ENCODE data around the gene CST4.
"Not testable (repeated sequence)": the region's sequence is repeated elsewhere in the genome, so short reads cannot be mapped to it uniquely, and the experiment has no call there.

Gene CST4

GRCh38 chr20:23686046-23686750, 2.6 kb downstream of the CST4 start:
- Histone ChIP-seq H3K27ac (ENCODE audit: low read length) (no peak overlapping the region), H3K4me1 (ENCODE audit: control insufficient read depth in 1 of 2, insufficient read depth in 2 of 2, low read length in 2 of 2) (no peaks in the 10 kb centered on the region), H3K4me3 (ENCODE audit: low read depth in 1 of 2, low read length in 2 of 2) (no peak overlapping the region), H3K27me3 (ENCODE audit: low read depth, low read length) (peaks cover 2% of the 10 kb centered on the region), H3K9me3 (ENCODE audit: control insufficient read depth in 1 of 2, low read length in 2 of 2) (no peaks in the 10 kb centered on the region), H3K36me3 (ENCODE audit: control insufficient read depth in 1 of 2, insufficient read depth in 2 of 2, low read length in 2 of 2) (no peaks in the 10 kb centered on the region)

GRCh38 chr20:23685529-23685896, 3.3 kb downstream of the CST4 start:
- H3K4me1 ChIP-seq (ENCODE audit: control insufficient read depth in 1 of 2, insufficient read depth in 2 of 2, low read length in 2 of 2); H3K36me3 ChIP-seq (ENCODE audit: control insufficient read depth in 1 of 2, insufficient read depth in 2 of 2, low read length in 2 of 2); H3K27ac ChIP-seq (ENCODE audit: low read length); H3K27me3 ChIP-seq (ENCODE audit: low read depth, low read length); H3K4me3 ChIP-seq (ENCODE audit: low read depth in 1 of 2, low read length in 2 of 2); H3K9me3 ChIP-seq (ENCODE audit: control insufficient read depth in 1 of 2, low read length in 2 of 2): not testable (repeated sequence)

- Histone ChIP-seq H3K36me3 (ENCODE audit: control insufficient read depth in 1 of 2, insufficient read depth in 2 of 2, low read length in 2 of 2) (no peaks in the 10 kb centered on the region), H3K27me3 (ENCODE audit: low read depth, low read length) (peaks cover 2% of the 10 kb centered on the region), H3K4me3 (ENCODE audit: low read depth in 1 of 2, low read length in 2 of 2) (no peak overlapping the region), H3K27ac (ENCODE audit: low read length) (no peak overlapping the region), H3K9me3 (ENCODE audit: control insufficient read depth in 1 of 2, low read length in 2 of 2) (no peaks in the 10 kb centered on the region), H3K4me1 (ENCODE audit: control insufficient read depth in 1 of 2, insufficient read depth in 2 of 2, low read length in 2 of 2) (no peaks in the 10 kb centered on the region)
Measured at GRCh38 chr20:23684261-23684660, 4.6 kb downstream of the CST4 start.

- Histone ChIP-seq H3K4me3 (ENCODE audit: low read depth in 1 of 2, low read length in 2 of 2) (no peak overlapping the region), H3K4me1 (ENCODE audit: control insufficient read depth in 1 of 2, insufficient read depth in 2 of 2, low read length in 2 of 2) (no peaks in the 10 kb centered on the region), H3K27ac (ENCODE audit: low read length) (no peak overlapping the region), H3K9me3 (ENCODE audit: control insufficient read depth in 1 of 2, low read length in 2 of 2) (no peaks in the 10 kb centered on the region), H3K27me3 (ENCODE audit: low read depth, low read length) (peaks cover 2% of the 10 kb centered on the region), H3K36me3 (ENCODE audit: control insufficient read depth in 1 of 2, insufficient read depth in 2 of 2, low read length in 2 of 2) (no peaks in the 10 kb centered on the region)
Measured at GRCh38 chr20:23683807-23684206, 5.0 kb downstream of the CST4 start.

GRCh38 chr20:23683281-23683680, 5.6 kb downstream of the CST4 start:
- Histone ChIP-seq H3K4me1 (ENCODE audit: control insufficient read depth in 1 of 2, insufficient read depth in 2 of 2, low read length in 2 of 2) (no peaks in the 10 kb centered on the region), H3K27ac (ENCODE audit: low read length) (no peak overlapping the region), H3K9me3 (ENCODE audit: control insufficient read depth in 1 of 2, low read length in 2 of 2) (no peaks in the 10 kb centered on the region), H3K36me3 (ENCODE audit: control insufficient read depth in 1 of 2, insufficient read depth in 2 of 2, low read length in 2 of 2) (no peaks in the 10 kb centered on the region), H3K4me3 (ENCODE audit: low read depth in 1 of 2, low read length in 2 of 2) (no peak overlapping the region), H3K27me3 (ENCODE audit: low read depth, low read length) (peaks cover 2% of the 10 kb centered on the region)

- H3K27ac ChIP-seq (ENCODE audit: low read length): no peak overlapping the region
- no peaks in the 10 kb centered on the region for H3K36me3 ChIP-seq (ENCODE audit: control insufficient read depth in 1 of 2, insufficient read depth in 2 of 2, low read length in 2 of 2)
- no peak overlapping the region for H3K4me3 ChIP-seq (ENCODE audit: low read depth in 1 of 2, low read length in 2 of 2)
- H3K9me3 ChIP-seq (ENCODE audit: control insufficient read depth in 1 of 2, low read length in 2 of 2): no peaks in the 10 kb centered on the region
- no peaks in the 10 kb centered on the region for H3K4me1 ChIP-seq (ENCODE audit: control insufficient read depth in 1 of 2, insufficient read depth in 2 of 2, low read length in 2 of 2)
- no peaks in the 10 kb centered on the region for H3K27me3 ChIP-seq (ENCODE audit: low read depth, low read length)
Measured at GRCh38 chr20:23680146-23680545, 8.7 kb downstream of the CST4 start.

DNA sequence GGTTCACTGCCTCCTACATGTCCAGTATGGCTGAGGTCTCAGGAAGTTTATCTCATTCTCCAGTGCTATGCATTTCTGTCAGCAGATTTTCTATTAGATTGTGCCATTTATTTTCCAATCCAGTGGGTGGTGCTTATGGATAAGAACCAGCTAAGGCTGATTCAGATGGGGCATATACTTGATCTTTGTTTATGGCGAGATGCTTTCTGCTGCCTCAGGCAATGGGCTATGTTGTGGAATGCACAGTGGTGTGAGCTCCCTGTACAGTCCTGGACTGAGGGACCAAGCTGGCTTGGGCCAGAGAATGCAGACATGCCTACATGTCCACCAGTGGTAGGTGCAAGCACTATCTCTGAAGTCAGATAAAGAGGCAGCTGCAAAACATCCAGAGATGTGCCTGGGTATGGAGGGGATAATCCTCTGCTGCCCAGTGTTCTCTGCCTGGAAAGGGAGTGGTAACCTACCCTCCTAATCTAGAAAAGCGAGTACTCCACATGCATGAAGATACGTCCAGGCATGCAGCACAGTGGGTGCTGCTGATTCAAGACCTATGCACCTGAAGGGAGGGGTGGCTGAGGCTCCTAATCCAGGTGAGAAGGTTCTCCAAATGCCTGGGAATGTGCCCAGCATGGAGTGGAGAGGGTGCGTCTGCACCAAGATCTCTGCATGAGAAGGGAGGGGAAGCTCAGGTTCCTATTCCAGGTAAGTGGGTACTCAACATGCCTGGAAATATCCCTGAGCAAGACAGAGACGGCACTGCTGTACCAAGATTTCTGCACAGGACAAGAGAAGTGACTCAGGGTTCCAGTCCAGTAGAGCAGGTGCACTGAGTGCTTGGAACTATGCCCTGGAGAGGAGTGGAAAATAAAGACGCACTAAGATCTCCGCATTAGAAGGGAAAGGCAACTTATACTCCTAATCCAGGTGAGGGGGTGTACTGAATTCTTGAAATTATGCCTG, 9.4 kb downstream of the CST4 start:
- H3K27ac ChIP-seq (ENCODE audit: low read length): no peak overlapping the region
- no peaks in the 10 kb centered on the region for H3K4me1 ChIP-seq (ENCODE audit: control insufficient read depth in 1 of 2, insufficient read depth in 2 of 2, low read length in 2 of 2)
- no peaks in the 10 kb centered on the region for H3K27me3 ChIP-seq (ENCODE audit: low read depth, low read length)
- H3K9me3 ChIP-seq (ENCODE audit: control insufficient read depth in 1 of 2, low read length in 2 of 2): no peaks in the 10 kb centered on the region
- no peak overlapping the region for H3K4me3 ChIP-seq (ENCODE audit: low read depth in 1 of 2, low read length in 2 of 2)
- no peaks in the 10 kb centered on the region for H3K36me3 ChIP-seq (ENCODE audit: control insufficient read depth in 1 of 2, insufficient read depth in 2 of 2, low read length in 2 of 2)

GRCh38 chr20:23673209-23673608, 15.6 kb downstream of the CST4 start:
- Histone ChIP-seq H3K27ac (ENCODE audit: low read length) (no peak overlapping the region), H3K27me3 (ENCODE audit: low read depth, low read length) (no peaks in the 10 kb centered on the region), H3K36me3 (ENCODE audit: control insufficient read depth in 1 of 2, insufficient read depth in 2 of 2, low read length in 2 of 2) (no peaks in the 10 kb centered on the region)

DNA sequence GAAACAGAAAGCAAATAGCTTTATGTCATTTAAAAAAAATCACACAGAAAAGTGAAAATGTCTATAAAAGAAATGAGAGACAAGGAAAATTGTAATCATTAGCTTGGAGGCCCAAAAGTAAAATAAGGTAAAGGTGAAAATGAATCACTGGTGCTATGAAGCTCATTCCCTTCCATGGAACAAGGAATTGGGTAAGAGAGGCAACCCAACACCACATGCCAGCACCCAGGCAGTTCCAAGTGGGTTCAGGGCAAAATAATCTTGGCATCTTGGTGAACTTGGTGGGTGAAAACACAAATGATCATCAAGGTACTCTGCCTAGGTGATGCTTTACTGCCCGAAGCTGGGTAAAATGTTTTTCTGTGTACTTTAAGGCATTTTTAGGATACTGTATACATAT, 16.7 kb downstream of the CST4 start:
- no peaks in the 10 kb centered on the region for H3K27me3 ChIP-seq (ENCODE audit: low read depth, low read length)
- no peak overlapping the region for H3K4me3 ChIP-seq (ENCODE audit: low read depth in 1 of 2, low read length in 2 of 2)
- H3K4me1 ChIP-seq (ENCODE audit: control insufficient read depth in 1 of 2, insufficient read depth in 2 of 2, low read length in 2 of 2): no peaks in the 10 kb centered on the region
- H3K27ac ChIP-seq (ENCODE audit: low read length): no peak overlapping the region
- no peaks in the 10 kb centered on the region for H3K9me3 ChIP-seq (ENCODE audit: control insufficient read depth in 1 of 2, low read length in 2 of 2)
- no peaks in the 10 kb centered on the region for H3K36me3 ChIP-seq (ENCODE audit: control insufficient read depth in 1 of 2, insufficient read depth in 2 of 2, low read length in 2 of 2)

More at GRCh38 chr20:23673209-23673608, 15.6 kb downstream of the CST4 start:
- H3K4me1 ChIP-seq (ENCODE audit: control insufficient read depth in 1 of 2, insufficient read depth in 2 of 2, low read length in 2 of 2): no peaks in the 10 kb centered on the region
- no peaks in the 10 kb centered on the region for H3K9me3 ChIP-seq (ENCODE audit: control insufficient read depth in 1 of 2, low read length in 2 of 2)
- no peak overlapping the region for H3K4me3 ChIP-seq (ENCODE audit: low read depth in 1 of 2, low read length in 2 of 2)

DNA sequence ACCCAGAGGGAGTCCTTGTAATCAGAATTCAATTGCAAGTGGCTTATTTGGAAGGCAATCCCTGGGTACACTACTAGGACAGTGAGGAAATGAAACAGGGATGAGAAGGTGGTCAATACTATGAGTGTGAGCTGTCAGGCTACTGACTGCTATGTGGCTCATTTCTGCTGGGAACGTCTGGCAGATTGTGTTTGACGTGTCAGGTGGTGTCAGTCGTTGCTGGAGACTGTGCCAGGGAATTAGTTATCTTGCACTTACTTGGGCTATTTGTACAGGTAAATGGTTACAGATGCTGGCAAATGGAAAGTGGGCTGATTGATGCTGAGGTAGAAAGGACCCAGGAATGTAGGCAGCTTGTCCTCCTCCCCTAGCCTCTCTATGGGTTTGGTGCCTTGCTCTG, 17.4 kb downstream of the CST4 start:
- Histone ChIP-seq H3K27me3 (ENCODE audit: low read depth, low read length) (no peaks in the 10 kb centered on the region), H3K4me1 (ENCODE audit: control insufficient read depth in 1 of 2, insufficient read depth in 2 of 2, low read length in 2 of 2) (peaks cover 0 to 1% of the 10 kb centered on the region in 2 donors), H3K36me3 (ENCODE audit: control insufficient read depth in 1 of 2, insufficient read depth in 2 of 2, low read length in 2 of 2) (no peaks in the 10 kb centered on the region), H3K9me3 (ENCODE audit: control insufficient read depth in 1 of 2, low read length in 2 of 2) (no peaks in the 10 kb centered on the region), H3K4me3 (ENCODE audit: low read depth in 1 of 2, low read length in 2 of 2) (no peak overlapping the region), H3K27ac (ENCODE audit: low read length) (no peak overlapping the region)

- H3K36me3 ChIP-seq (ENCODE audit: control insufficient read depth in 1 of 2, insufficient read depth in 2 of 2, low read length in 2 of 2): no peaks in the 10 kb centered on the region
- no peak overlapping the region for H3K4me3 ChIP-seq (ENCODE audit: low read depth in 1 of 2, low read length in 2 of 2)
- H3K9me3 ChIP-seq (ENCODE audit: control insufficient read depth in 1 of 2, low read length in 2 of 2): no peaks in the 10 kb centered on the region
- no peaks in the 10 kb centered on the region for H3K27me3 ChIP-seq (ENCODE audit: low read depth, low read length)
- peaks cover 0 to 3% of the 10 kb centered on the region in 2 donors for H3K4me1 ChIP-seq (ENCODE audit: control insufficient read depth in 1 of 2, insufficient read depth in 2 of 2, low read length in 2 of 2)
- H3K27ac ChIP-seq (ENCODE audit: low read length): no peak overlapping the region
Measured at GRCh38 chr20:23670361-23670760, 18.5 kb downstream of the CST4 start.
